Activated CD8-positive, alpha-beta memory T cell treated with anti-CD3 and anti-CD28 coated beads, Interleukin-2, amount 50 U/mL, for 24 hours (primary cell): Measurements from ENCODE around the gene HLTF.
A peak's percentile ranks its signal among the peaks of the same experiment; 100 is the strongest.

Experiments used
- DNase-seq: peaks from one replicate; pipeline ENCODE4 v3.0.0-alpha.2; 2020; ENCODE audit errors: extremely low read depth

The HLTF gene

DNA sequence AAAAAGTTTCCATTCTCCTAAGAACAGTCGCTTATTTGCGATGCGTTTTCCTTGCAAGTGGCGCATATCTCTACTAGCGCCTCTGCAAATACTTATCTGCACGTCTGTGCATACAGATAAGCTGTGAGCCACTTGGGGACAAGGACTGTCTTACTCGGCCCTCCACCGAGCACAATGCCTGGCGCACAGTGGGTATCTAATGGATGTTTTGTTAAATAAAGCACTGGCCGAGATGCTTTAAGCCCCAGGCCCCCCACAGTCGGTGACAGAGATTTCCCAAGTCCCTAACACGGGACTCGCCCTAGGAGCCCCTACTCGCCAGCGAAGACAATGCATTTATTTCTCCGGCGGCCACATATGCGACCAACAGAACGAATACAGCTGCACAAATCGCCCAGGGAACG, 503 bp downstream of the HLTF start:
- DNase-seq = peak; percentile 0

DNA sequence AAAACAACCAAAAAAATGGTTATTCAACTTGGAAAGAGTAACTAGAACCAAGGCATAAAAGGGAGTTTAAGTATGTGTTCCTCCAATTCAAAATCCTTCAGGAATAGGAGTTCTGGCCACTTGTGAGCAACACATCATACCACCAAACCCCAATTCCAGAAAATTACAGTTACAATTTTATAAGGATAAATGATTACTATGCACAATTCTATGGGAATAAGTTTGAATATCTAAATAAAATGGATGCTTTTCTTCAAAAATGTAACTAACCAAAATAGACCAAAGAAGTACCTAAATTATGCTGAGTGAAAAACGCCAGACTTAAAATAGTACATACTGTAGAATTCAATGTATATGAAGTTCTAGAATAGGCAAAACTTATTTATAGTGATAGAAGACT, 4.6 kb downstream of the HLTF start:
- DNase-seq = no peak

DNA sequence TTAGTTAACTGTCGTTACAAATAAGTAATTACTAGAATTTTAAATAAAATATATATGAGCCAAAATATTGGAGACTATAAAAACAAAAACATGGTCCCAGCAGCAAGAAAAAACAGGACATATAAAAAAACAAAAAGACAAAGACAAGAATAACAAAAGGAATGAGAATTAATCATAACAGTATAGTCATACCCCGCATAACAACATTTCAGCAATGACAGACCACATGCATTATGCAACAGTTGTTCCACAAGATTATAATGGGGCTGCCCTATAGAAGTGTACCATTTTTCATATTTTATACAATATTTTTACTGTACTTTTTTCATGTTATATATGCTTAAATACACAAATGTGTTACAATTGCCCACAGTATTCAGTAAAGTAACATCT, 5.6 kb downstream of the HLTF start:
- no peak for DNase-seq

DNA sequence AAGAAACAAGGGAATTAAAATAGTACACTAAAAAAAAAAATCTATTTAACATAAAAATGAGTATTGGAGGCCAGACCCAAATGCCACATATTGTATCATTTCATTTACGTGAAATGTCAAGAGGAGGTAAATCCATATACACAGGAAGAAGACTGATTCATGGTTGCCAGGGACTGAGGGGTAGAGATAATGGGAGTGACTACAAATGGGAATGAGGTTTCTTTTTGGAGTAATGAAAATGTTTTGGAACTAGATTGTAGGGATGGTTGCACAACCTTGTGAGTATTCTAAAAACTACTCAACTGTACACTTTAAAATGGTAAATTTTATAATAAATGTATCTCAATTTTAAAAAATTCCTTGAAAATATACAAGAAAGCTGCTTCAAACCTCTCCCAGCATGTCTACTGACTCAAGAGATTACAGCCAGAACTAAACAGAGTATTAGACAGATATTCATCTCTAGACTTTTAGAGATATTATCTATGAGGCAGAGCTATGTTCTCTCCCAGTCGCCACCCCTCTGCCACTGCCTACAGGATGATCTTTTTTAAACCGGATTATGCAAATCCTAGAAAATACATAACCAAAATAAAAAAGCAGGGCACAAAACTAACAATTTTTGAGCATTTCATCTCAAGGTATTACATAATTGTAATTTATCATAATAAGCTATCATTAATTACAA, 6.2 kb downstream of the HLTF start:
- DNase-seq = no peak

DNA sequence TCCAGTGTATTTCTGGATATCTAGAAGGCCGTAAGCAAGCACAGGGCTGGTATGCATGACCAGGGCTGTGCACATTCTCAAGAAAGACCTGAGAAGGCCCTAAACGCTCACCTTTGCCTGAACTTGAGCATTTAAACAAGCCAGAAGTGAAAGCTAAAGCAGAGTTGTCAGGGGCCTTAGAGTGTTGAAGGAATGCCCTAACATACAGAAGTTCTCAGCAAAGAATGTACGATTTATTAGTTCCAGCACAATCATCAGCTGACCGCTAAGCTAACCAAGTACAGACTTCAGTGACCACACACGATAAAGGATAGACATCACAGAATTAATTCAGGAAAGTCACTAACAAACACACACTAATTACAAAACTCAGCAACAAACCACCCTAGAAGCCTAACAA, 8.7 kb downstream of the HLTF start:
- no peak for DNase-seq

DNA sequence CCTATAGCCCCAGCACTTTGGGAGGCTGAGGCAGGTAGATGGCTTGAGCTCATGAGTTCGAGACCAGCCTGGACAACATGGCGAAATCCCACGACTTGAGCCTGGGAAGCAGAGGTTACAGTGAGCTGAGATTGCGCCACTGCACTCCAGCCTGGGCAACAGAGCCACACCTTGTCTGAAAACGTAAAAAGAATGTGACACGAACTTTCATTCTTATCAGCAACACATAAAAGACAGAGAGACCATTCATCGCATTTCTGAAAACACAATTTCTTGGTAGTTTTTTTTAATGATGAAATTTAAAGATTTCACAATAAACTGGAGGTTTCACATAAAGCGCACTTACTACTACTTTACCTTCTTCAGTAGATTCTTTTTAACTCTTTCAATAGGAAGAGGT, 18.4 kb downstream of the HLTF start:
- DNase-seq = no peak

DNA sequence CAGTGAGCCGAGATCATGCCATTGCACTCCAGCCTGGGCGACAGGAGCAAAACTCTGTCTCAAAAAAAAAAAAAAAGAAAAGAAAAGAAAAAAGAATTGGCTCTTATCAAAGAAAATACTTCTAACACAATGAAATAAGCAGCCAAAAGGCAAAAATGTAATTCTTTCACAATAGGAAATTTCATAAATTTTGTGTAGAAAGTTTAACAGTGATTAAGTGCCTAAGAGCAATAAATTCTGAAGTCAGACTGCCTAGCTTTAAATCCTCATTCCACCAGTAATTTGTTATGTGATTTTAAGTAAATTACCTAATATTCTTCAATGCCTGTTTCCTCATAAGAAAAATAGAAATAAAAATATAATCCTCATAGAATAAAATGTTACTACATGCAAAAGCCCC, 24.6 kb downstream of the HLTF start:
- DNase-seq = no peak

DNA sequence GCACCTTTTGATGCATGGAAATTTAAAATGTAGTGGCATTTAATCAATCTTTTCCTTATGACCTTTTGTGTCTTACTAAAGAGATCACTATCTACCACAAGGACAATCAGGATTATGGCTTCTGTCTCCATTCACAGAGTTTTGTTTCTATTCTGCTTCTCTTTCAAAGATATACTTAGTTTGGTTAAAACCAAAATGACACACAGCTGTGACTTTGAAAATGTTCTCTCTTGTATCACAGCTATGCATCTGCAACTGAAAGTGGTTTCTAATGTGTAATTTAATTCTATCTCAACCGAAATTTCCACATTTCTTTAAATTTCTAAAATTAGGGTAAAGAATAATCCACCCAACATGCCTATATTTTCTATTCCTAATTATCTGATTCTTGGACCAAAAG, 27.7 kb downstream of the HLTF start:
- no peak for DNase-seq

DNA sequence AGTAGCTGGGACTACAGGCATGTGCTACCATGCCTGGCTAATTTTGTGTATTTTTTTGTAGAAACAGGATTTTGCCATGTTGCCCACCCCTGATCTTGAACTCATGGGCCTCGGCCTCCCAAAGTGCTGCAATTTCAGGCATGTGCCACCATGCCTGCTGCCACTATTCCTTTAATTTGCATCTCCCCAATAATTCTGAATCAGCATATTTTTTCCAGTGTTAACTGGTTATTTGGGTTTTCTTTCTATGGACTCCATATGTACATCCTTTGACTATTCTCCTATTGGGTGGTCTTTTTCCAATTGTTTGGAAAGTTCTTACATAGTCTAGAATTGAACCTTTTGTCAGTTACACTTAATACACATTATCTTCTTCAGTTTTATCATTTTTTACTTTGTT, 28.1 kb downstream of the HLTF start:
- no peak for DNase-seq

DNA sequence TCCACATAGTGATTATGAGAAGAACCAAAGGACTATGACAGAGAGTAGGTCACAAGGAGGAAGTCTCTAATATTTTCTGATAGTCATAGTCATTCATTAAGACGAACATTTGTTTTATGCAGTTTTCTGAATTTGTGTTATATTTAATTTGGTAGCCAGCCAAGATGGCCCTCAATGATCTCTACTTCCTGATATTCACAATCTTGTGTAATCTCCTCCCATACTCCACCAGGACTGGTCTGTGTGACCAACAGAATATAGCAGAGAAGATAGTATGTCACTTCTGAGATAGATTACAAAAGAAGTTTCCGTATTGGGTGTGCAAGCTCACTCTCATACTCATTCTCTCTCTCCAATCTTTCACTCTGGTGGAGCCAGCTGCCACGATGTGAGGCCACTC, 30.8 kb downstream of the HLTF start:
- DNase-seq = no peak

DNA sequence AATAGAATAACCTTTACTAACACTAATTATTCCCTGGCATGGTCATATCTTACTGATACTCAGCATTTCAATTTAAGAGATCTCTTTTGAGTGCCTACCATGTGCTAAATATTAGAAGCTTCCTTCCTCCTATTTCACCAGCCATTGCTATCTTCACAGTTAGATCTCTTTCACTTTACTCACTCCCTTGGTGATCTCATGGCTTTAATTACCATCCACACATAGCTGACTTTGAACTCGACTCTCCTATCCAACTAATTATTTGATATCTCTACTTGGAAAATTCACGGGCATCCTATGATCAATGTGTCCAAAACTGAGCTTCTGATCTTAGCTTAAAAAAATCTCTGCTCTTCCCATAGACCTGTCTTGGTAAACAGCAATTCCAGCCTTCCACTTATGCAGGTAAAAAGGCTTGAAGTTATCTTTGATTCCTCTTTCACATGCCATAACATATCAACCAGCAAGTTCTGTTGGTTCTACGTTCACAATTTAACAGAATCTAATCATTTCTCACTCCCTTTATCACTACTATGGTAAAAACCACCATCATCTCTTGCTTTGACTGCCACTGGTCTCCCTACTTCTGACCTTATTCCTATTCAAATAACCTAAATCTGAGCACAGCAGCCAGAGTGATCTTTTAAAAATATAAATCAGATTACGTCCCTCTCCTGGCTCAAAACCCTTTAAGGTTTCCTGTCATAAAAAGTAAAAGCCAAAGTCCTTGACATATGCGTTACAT, 41.8 kb downstream of the HLTF start:
- no peak for DNase-seq

DNA sequence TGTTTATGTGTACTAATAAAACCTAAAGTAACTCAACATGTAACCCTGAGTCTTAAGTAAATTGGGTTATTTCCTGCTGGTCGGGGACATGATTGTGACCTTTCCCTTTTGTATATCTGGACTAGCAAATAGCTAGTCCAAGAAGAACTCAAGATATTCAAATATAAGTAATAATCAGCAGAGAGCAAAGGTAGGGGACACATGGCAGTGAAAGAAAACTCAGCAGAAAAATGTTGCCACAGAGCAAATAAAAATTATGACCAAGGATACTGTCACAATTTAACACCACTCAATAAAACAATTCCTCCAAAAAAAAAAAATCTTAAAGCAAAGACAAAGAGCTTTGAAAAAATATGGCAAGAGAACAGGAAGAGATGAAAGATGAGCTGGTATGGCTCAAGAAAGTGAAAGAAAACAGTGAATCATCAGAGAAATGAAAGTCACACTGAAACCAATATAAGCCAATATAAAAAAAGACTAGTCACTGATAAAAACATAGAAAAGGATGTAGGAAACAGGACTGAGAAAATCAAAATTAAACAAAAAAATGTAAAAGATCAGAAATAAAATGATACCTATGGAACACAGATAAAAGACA, 43.4 kb downstream of the HLTF start:
- DNase-seq = no peak

DNA sequence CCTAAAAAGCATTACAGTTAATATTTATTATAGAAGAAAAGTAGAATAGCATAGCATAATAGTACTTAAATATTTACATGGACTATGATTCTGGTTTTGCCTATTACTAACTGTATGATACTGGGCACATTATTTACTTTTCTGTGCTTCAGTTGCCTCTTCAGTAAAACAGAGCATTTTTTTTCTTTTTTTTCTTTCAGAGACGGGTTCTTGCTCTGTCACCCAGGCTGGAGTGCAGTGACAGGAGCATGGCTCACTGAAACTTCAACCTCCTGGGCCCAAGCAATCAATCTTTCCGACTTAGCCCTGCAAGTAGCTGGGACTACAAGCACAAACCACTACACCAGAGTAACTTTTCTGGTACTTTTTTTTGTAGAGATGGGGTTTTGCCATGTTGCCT, 48.0 kb downstream of the HLTF start:
- no peak for DNase-seq

DNA sequence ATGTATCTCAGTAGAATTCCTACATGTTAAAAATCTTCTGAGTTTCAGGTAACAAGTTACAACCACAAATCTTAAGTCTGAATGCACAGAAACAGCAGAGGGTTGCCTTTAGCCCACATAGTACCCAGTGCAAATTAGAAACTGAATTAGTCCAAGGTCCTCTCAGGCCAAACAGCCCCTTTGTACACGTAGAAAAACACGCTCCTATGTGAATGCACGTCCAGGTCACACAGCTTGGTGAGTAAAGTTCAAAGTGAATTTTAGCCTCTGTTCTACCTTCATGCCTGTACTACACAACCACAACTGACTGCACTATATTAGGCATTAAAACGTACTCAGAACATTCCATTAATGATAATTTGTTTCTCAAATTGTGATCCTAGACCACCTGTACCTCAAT, 48.6 kb downstream of the HLTF start:
- no peak for DNase-seq

DNA sequence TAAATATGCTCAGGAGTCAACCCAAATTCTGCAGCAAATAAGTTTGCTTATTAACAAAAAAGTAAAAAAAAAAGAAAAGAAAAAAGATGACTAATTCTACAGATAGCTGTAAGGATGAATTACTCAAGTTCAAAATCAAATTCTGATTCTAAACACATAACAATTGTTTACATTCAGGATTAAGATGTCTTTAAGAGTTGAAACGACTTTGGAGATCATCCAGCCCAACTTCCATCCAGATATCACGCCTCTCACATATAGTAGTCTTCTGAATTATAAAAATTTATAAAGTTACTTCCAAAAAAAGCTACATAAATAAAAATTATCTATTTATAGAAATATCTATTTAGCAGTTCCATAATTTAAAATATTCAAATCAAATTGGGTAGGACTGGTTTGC, 55.2 kb downstream of the HLTF start:
- no peak for DNase-seq

DNA sequence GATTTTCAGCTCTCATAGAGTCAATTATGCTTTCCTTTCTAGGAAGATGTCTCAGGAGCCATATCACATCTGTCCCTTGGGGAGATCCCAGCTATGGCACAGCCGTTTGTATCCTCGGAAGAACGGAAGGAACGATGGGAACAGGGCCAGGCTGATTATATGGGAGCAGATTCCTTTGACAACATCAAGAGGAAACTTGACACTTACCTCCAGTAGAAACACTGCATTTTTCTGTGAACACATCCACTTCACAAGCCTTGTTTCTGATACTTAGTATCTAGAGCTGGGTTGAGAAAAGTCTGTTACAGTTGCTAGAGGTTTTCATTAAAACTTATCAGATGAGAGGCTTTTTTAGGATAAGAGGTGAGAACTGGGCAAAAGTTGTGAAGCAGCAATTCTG, 59.6 kb downstream of the HLTF start:
- DNase-seq = no peak

DNA sequence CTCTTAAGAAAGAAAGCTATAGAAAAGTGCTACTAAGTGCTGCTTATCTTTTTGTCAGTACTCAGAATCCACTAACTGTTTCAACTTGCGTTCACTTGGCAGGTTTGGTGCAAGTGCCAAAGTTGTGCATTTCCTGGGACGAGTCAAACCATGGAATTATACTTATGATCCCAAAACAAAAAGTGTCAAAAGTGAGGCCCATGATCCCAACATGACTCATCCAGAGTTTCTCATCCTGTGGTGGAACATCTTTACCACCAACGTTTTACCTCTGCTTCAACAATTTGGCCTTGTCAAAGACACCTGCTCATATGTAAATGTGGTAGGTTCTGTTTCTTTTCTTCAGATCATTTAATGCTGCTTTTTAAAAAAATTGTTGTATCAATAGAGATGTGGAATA, 62.4 kb downstream of the HLTF start:
- DNase-seq = no peak

DNA sequence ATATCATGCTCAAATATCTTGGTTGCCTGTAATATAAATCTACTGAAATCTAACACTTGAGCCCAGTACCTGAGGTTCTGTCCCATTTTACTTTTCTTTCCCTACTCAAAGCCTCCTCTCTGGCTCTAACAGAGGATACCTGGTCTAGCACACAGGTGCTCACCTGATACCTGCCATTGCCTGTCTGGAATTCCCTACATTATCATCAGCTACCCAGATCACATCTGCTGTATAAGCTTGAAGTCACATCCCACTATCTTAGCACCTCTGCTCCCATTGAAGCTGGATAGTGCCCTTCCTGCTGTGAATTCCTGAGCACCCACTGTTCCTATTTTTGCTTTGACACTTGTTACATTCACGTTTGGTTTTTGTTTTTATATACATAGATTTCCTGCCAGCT, 64.5 kb downstream of the HLTF start:
- no peak for DNase-seq

DNA sequence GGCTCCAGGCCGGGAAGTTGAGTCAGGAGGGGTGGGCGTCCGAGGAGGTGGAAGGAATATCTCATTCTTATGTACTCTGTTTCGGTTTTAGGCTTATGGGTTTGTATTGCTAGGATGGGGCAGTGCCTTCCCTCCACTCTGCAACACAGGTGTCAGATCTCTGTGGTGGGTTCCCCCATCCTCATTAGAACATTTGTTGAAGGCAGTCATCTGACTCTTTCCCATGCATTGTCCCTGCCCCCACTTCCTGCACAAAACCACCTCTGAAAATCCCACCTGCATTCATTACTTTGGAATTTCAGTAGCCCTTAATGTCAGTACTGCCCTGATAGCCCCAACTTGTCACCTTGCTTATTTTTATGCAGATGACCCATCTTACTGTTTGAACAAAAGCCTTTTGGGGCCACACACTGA, 65.5 kb downstream of the HLTF start:
- no peak for DNase-seq

DNA sequence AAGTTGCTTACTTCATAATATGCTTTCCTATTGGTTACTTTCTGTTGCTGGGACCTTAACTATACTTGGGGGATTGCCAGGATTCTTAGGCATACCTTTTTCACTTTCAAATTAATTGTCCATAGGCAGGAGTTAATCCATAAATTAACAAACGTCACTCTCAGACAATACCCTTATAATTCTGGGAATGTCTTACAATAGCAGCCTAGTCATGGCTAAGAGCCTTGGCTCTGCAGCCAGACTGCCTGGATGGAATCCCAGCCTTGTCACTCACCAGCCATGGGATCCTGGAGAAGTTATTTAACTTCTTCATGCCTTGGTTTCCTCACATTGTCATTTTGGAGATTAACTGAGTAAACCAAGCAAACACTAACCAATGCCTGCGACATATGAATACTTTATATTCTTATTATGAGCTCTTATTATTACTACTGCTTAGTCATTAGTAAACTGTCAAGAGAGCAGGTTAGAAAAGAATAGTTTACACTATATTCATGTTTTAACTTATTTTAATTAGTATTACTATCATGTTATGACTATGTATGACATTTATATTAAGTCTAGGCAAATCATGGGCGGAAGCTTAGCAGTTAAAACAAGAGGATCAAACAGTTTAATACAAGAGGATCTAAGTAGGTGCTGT, 66.0 kb downstream of the HLTF start:
- no peak for DNase-seq

DNA sequence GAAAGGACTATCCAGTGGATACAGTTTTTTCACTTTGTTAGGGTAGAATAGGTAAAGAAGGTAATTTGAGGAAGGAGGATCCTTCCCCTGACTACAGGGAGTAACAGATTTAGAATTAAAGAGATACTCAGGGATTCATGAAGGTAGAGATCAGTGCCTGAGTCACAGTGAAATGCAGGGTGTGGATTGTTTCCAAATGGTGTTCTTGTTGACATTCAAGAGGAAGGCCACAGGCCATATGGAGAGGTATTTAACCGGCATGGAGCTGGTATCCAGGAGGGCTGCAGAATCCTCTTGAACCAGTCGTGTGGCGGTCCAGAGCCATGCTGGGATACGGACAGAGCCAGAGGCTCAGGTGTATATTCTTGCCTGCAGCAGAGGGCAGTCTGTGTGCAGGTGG, 66.8 kb downstream of the HLTF start:
- no peak for DNase-seq

DNA sequence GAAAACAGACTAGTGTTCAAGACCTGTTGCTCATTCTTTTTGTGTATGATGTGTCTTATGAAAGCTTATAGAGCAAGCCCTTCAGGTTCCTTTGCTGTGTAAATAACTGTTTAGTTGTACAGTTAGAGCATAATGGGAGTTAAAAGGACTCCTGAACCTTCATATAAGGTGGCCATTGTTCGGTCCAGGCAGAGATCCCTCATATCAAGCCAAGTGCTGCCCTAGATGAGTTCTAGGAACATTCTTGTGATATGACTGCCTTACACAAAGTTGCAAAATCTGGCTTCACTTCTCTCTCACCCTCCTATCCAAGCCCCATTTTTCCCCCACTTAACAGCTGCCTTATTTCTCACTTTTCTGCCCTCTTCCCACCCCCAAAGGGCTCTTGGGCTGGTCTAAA, 68.1 kb downstream of the HLTF start:
- DNase-seq = no peak
